Trophoblast cell (in vitro differentiated cells and primary cell): ENCODE data around the gene PTBP1.
A peak's percentile ranks its signal among the peaks of the same experiment; 100 is the strongest.

ENCODE experiments used
- DNase-seq, 2 donors: peaks; one replicate each; pipeline ENCODE4 v3.0.0-alpha.2; 2016
- H2AFZ ChIP-seq: 2 replicates; pipeline ENCODE4 v1.6.1; 2013; ENCODE audit warnings: low read length, moderate library complexity, mild to moderate bottlenecking; ENCODE audit not compliant: insufficient read depth, poor library complexity
- H2AK5ac ChIP-seq: 2 replicates; pipeline ENCODE4 v1.6.1; 2013; ENCODE audit warnings: mild to moderate bottlenecking, low read length
- H2BK120ac ChIP-seq: 2 replicates; pipeline ENCODE4 v1.6.1; 2013; ENCODE audit warnings: low read length, mild to moderate bottlenecking, moderate library complexity; ENCODE audit not compliant: insufficient read depth, poor library complexity
- H2BK12ac ChIP-seq: 2 replicates; pipeline ENCODE4 v1.6.1; 2013; ENCODE audit warnings: mild to moderate bottlenecking, low read length, moderate library complexity
- H2BK5ac ChIP-seq: 2 replicates; pipeline ENCODE4 v1.6.1; 2013; ENCODE audit warnings: low read length, low read depth, moderate library complexity, mild to moderate bottlenecking; ENCODE audit not compliant: poor library complexity
- H3K14ac ChIP-seq: 2 replicates; pipeline ENCODE4 v1.6.1; 2013; ENCODE audit warnings: mild to moderate bottlenecking, low read length
- H3K18ac ChIP-seq: 2 replicates; pipeline ENCODE4 v1.6.1; 2013; ENCODE audit warnings: mild to moderate bottlenecking, low read length
- H3K23ac ChIP-seq: 2 replicates; pipeline ENCODE4 v1.6.1; 2013; ENCODE audit warnings: low read length
- H3K27ac ChIP-seq: 2 replicates; pipeline ENCODE4 v1.5.1; 2013; ENCODE audit warnings: low read depth, mild to moderate bottlenecking, inconsistent platforms, low read length, moderate library complexity
- H3K27me3 ChIP-seq: 2 replicates; pipeline ENCODE4 v1.6.1; 2013; ENCODE audit warnings: inconsistent platforms, mild to moderate bottlenecking, low read length, moderate library complexity; ENCODE audit not compliant: insufficient read depth
- H3K36me3 ChIP-seq, 2 experiments: 1 replicate in 1 of 2; 2 replicates in 1 of 2; pipeline ENCODE4 v1.6.1; 2013; ENCODE audit warnings: low read length in 2 of 2, mild to moderate bottlenecking in 2 of 2, moderate library complexity in 1 of 2; ENCODE audit not compliant: insufficient read depth in 2 of 2, control insufficient read depth in 1 of 2
- H3K4ac ChIP-seq: 2 replicates; pipeline ENCODE4 v1.6.1; 2013; ENCODE audit warnings: low read depth, mild to moderate bottlenecking, low read length, moderate library complexity
- H3K4me1 ChIP-seq, 2 experiments: 1 replicate in 1 of 2; 2 replicates in 1 of 2; pipeline ENCODE4 v1.6.1; 2013; ENCODE audit warnings: low read length in 2 of 2, mild to moderate bottlenecking in 2 of 2, moderate library complexity in 1 of 2; ENCODE audit not compliant: insufficient read depth in 2 of 2, control insufficient read depth in 1 of 2
- H3K4me2 ChIP-seq: 2 replicates; pipeline ENCODE4 v1.6.1; 2013; ENCODE audit warnings: inconsistent platforms, mild to moderate bottlenecking, low read length, moderate library complexity
- H3K4me3 ChIP-seq: 2 replicates; pipeline ENCODE4 v1.5.1; 2013; ENCODE audit warnings: mild to moderate bottlenecking, low read depth, low read length, inconsistent platforms
- H3K79me1 ChIP-seq: one replicate; pipeline ENCODE4 v1.6.1; 2013; ENCODE audit warnings: low read length
- H3K79me2 ChIP-seq: 2 replicates; pipeline ENCODE4 v1.6.1; 2013; ENCODE audit warnings: low read length, mild to moderate bottlenecking; ENCODE audit not compliant: control insufficient read depth, insufficient read depth, poor library complexity
- H3K9ac ChIP-seq: 2 replicates; pipeline ENCODE4 v1.6.1; 2013; ENCODE audit warnings: mild to moderate bottlenecking, low read length
- H3K9me3 ChIP-seq: 2 replicates; pipeline ENCODE4 v1.6.1; 2013; ENCODE audit warnings: low read depth, mild to moderate bottlenecking, control low read depth, inconsistent platforms, low read length; ENCODE audit not compliant: insufficient read depth
- H4K12ac ChIP-seq: 2 replicates; pipeline ENCODE4 v1.6.1; 2013; ENCODE audit warnings: low read depth, mild to moderate bottlenecking, low read length, moderate library complexity
- H4K8ac ChIP-seq: 2 replicates; pipeline ENCODE4 v1.6.1; 2013; ENCODE audit warnings: low read depth, mild to moderate bottlenecking, low read length, moderate library complexity
- H4K91ac ChIP-seq: one replicate; pipeline ENCODE4 v1.6.1; 2013; ENCODE audit warnings: low read depth, mild to moderate bottlenecking, low read length, moderate library complexity
- WGBS: extraction: QIAGEN DNeasy Blood & Tissue Kit; methylation state at CpG from one replicate; pipeline ENCODE4 v1.1.7; 2013; ENCODE audit warnings: missing lambda C conversion rate; ENCODE audit not compliant: insufficient read length, insufficient coverage; ENCODE audit errors: extremely low coverage; 5-methylcytosine and 5-hydroxymethylcytosine counted together

The PTBP1 gene

DNA sequence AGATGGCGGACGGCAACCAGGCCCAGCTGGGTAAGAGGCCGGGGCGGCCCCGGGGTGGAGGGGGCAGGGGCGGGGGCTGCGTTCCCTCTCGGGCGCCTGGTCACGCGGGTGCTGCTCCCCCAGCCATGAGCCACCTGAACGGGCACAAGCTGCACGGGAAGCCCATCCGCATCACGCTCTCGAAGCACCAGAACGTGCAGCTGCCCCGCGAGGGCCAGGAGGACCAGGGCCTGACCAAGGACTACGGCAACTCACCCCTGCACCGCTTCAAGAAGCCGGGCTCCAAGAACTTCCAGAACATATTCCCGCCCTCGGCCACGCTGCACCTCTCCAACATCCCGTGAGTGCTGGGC lies 11.1 kb downstream of the PTBP1 start:
- Histone ChIP-seq H3K14ac (no peak overlapping the region), H2BK12ac (no peak overlapping the region), H2AFZ (no peak overlapping the region), H4K91ac (no peak overlapping the region), H2BK120ac (no peak overlapping the region), H2AK5ac (no peak overlapping the region), H3K4me2 (no peak overlapping the region), H3K36me3 (peaks cover 96 to 99% of the 10 kb centered on the region in 2 experiments), H3K79me2 (peaks cover 16% of the 10 kb centered on the region), H3K27ac (no peak overlapping the region), H4K12ac (no peak overlapping the region), H3K9ac (no peak overlapping the region), H3K9me3 (peaks cover 6% of the 10 kb centered on the region), H3K4me3 (no peak overlapping the region), H3K79me1 (no peaks in the 10 kb centered on the region), H2BK5ac (no peak overlapping the region), H4K8ac (no peak overlapping the region), H3K4ac (no peak overlapping the region), H3K27me3 (no peaks in the 10 kb centered on the region), H3K18ac (no peak overlapping the region), H3K4me1 (no peaks in the 10 kb centered on the region), H3K23ac (no peak overlapping the region)
- no peak for DNase-seq
- no CpG with 5 or more reads among the region's 26 CpGs for WGBS

DNA sequence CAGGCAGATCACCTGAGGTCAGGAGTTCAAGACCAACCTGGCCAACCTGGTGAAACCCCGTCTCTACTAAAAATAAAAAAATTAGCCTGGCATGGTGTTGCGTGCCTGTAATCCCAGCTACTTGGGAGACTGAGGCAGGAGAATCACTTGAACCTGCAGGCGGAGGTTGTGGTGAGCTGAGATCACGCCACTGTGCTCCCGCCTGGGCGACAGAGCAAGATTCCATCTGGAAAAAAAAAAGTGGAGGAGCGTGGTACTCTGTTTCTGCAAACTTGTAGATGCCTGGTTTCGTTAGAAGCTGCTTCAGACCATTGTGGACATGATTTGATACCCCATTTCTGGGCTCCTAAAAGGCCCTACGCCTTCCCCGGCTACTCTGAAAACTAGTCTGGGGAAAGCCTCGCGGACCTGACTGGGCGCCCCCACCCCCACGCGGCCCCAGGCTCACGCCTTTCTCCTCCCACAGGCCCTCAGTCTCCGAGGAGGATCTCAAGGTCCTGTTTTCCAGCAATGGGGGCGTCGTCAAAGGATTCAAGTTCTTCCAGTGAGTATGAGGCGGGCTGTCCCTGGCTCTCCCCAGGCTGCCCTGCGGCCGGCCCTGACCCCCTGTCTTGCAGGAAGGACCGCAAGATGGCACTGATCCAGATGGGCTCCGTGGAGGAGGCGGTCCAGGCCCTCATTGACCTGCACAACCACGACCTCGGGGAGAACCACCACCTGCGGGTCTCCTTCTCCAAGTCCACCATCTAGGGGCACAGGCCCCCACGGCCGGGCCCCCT lies 13.0 kb downstream of the PTBP1 start:
- H3K79me2 ChIP-seq = peaks cover 3% of the 10 kb centered on the region
- no peak overlapping the region for H2AK5ac ChIP-seq
- H3K4me2 ChIP-seq = no peak overlapping the region
- WGBS = no CpG with 5 or more reads among the region's 30 CpGs
- DNase-seq = no peak
- H3K36me3 ChIP-seq = peaks cover 96 to 98% of the 10 kb centered on the region in 2 experiments
- no peak overlapping the region for H3K18ac ChIP-seq
- H2BK12ac ChIP-seq = no peak overlapping the region
- no peak overlapping the region for H3K27ac ChIP-seq
- H2BK5ac ChIP-seq = no peak overlapping the region
- no peak overlapping the region for H4K8ac ChIP-seq
- H2AFZ ChIP-seq = no peak overlapping the region
- H3K9ac ChIP-seq = no peak overlapping the region
- H2BK120ac ChIP-seq = no peak overlapping the region
- H4K12ac ChIP-seq = no peak overlapping the region
- H3K27me3 ChIP-seq = no peaks in the 10 kb centered on the region
- H3K23ac ChIP-seq = no peak overlapping the region
- H3K4me1 ChIP-seq = no peaks in the 10 kb centered on the region
- H3K4ac ChIP-seq = no peak overlapping the region
- no peaks in the 10 kb centered on the region for H3K79me1 ChIP-seq
- H4K91ac ChIP-seq = no peak overlapping the region
- H3K4me3 ChIP-seq = no peak overlapping the region
- H3K9me3 ChIP-seq = peaks cover 10% of the 10 kb centered on the region
- H3K14ac ChIP-seq = no peak overlapping the region

DNA sequence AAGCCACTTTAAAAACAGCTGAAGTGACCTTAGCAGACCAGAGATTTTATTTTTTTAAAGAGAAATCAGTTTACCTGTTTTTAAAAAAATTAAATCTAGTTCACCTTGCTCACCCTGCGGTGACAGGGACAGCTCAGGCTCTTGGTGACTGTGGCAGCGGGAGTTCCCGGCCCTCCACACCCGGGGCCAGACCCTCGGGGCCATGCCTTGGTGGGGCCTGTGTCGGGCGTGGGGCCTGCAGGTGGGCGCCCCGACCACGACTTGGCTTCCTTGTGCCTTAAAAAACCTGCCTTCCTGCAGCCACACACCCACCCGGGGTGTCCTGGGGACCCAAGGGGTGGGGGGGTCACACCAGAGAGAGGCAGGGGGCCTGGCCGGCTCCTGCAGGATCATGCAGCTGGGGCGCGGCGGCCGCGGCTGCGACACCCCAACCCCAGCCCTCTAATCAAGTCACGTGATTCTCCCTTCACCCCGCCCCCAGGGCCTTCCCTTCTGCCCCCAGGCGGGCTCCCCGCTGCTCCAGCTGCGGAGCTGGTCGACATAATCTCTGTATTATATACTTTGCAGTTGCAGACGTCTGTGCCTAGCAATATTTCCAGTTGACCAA lies 13.7 kb downstream of the PTBP1 start:
- H4K12ac ChIP-seq = no peak overlapping the region
- H3K9me3 ChIP-seq = peaks cover 10% of the 10 kb centered on the region
- H2BK12ac ChIP-seq = no peak overlapping the region
- H3K14ac ChIP-seq = no peak overlapping the region
- no peak overlapping the region for H2BK5ac ChIP-seq
- no peak overlapping the region for H3K18ac ChIP-seq
- H3K4ac ChIP-seq = no peak overlapping the region
- no peak overlapping the region for H4K8ac ChIP-seq
- no peak overlapping the region for H2AK5ac ChIP-seq
- DNase-seq = peak in 1 of 2 donors; percentile 9
- H3K9ac ChIP-seq = no peak overlapping the region
- no peaks in the 10 kb centered on the region for H3K79me1 ChIP-seq
- H3K4me2 ChIP-seq = no peak overlapping the region
- no peak overlapping the region for H3K27ac ChIP-seq
- no peak overlapping the region for H3K4me3 ChIP-seq
- H2BK120ac ChIP-seq = no peak overlapping the region
- no peak overlapping the region for H2AFZ ChIP-seq
- no peaks in the 10 kb centered on the region for H3K27me3 ChIP-seq
- peaks cover 89 to 98% of the 10 kb centered on the region in 2 experiments for H3K36me3 ChIP-seq
- WGBS = no CpG with 5 or more reads among the region's 25 CpGs
- H3K4me1 ChIP-seq = no peaks in the 10 kb centered on the region
- H3K23ac ChIP-seq = no peak overlapping the region
- H3K79me2 ChIP-seq = no peaks in the 10 kb centered on the region
- H4K91ac ChIP-seq = no peak overlapping the region

GRCh38 chr19:811506-812048 lies 14.3 kb downstream of the PTBP1 start:
- H3K23ac ChIP-seq = no peak overlapping the region
- no peaks in the 10 kb centered on the region for H3K27me3 ChIP-seq
- no peak overlapping the region for H2AK5ac ChIP-seq
- no peak overlapping the region for H3K4ac ChIP-seq
- no peak overlapping the region for H3K14ac ChIP-seq
- no peak overlapping the region for H3K4me3 ChIP-seq
- no peak overlapping the region for H2BK120ac ChIP-seq
- H2BK12ac ChIP-seq = no peak overlapping the region
- no peaks in the 10 kb centered on the region for H3K79me1 ChIP-seq
- H2BK5ac ChIP-seq = no peak overlapping the region
- H4K12ac ChIP-seq = no peak overlapping the region
- peaks cover 83 to 98% of the 10 kb centered on the region in 2 experiments for H3K36me3 ChIP-seq
- no peak overlapping the region for H3K27ac ChIP-seq
- H2AFZ ChIP-seq = no peak overlapping the region
- no peak overlapping the region for H3K4me2 ChIP-seq
- H4K8ac ChIP-seq = no peak overlapping the region
- no peaks in the 10 kb centered on the region for H3K79me2 ChIP-seq
- H3K9me3 ChIP-seq = peaks cover 10% of the 10 kb centered on the region
- no peak overlapping the region for H3K9ac ChIP-seq
- DNase-seq = peak in 1 of 2 donors; percentile 10
- no CpG with 5 or more reads among the region's 20 CpGs for WGBS
- no peak overlapping the region for H4K91ac ChIP-seq
- H3K18ac ChIP-seq = no peak overlapping the region
- H3K4me1 ChIP-seq = no peaks in the 10 kb centered on the region
